Stimulated activated CD8-positive, alpha-beta memory T cell treated with anti-CD3 and anti-CD28 coated beads, Interleukin-7, amount 100 ng/mL, for 1 hour (primary cell): ENCODE data around the gene FMOD.
A peak's percentile ranks its signal among the peaks of the same experiment; 100 is the strongest.
"Not testable (repeated sequence)": the region's sequence is repeated elsewhere in the genome, so short reads cannot be mapped to it uniquely, and the experiment has no call there.

Source experiments
- DNase-seq, 2 donors: peaks; one replicate each; pipeline ENCODE4 v3.0.0-alpha.2; 2020; ENCODE audit warnings: low read depth in 2 of 2

The FMOD gene

DNA sequence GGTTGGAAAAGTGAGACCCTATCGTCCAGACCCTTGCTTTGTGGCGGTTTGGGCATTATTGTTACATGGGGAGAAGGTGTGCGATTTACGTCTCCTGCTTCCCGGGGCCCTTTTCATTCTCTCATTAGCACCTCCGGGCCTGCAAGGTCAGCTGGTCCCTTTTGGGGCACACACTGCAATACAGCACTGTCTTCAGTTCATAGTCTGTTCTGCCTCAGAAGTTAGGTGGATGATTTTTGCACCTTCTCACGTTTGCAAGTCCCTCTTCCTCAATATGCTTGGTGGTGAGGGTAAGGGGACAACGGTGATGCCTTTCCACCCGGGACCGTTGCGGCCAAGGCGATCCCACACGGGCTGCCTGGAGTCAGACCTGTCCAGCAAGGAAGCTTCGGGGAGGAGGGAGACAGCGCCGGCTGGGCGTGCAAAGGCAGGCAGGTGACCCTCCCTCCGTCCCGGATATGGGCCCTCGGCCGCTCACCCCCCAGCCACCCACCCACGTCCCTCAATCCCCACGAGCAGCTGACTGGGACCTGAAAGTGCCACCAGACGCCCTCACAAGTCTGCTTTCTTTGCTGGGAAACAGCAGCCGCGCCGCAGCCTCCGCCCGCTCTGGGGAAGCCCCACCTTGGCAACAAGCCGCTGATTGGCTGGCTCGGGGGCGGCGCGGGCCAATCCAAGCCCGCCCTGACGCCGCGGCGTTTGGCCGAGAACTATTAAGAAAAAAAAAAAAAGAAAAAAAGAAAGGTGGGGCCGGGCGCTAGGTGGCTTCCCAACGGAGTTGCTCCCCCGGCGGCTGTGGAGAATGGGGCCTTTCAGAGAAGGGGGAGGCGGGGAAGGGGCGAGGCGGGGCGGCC, 23.9 kb downstream of the FMOD start:
- peak; percentile 85 to 89 for DNase-seq

DNA sequence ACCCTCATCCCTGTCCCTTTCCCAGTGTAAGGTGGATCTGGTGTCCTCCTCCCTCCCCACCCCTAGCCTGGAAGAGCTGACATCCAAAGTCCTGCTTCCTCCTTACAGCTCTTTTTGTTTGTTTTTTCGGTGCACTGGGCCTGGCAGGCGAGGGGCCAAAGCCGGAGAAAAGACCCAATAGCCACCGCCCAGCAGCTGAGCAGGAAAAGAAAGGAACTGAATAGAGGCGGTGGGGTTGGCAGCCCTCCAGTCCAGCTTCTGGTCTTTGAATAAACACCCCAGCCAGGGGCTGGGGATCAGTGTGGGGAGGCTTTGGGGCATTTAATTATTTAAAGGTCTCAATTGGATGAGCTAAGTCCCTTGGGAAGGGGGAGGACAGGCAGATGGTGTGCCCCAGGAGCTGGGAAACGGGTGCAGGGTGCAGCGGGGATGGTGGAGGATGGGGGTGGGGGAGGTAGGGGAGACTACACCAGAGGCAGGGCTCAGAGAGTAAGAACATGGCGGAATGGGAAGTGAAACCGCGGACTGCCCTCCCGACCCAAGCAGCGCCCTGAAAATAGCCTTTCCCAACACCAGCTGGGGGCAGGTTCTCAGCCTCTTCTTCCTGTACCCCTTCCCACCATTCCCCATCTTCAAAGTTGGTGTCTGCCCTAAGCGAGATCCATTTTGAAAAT, 25.4 kb downstream of the FMOD start:
- no peak for DNase-seq

DNA sequence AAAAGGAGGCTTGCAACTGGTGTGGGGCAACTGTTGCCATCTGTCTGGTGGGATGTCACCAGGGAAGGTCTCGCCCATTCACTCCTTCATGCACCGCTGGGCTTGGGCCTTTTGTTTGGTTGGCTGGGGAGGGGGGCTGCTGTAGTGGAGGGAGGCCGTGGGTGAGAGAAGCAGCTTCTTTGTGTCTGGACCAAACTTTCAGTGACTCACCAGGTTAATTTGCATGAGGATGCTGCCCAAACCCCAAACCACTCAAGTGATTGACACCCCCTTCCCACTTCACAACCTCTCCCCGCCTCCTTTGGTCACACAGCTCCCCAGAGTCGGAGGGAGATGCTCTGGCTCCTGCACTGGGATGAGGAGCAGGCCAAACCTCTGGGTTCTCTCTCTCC, 25.9 kb downstream of the FMOD start:
- no peak for DNase-seq

DNA sequence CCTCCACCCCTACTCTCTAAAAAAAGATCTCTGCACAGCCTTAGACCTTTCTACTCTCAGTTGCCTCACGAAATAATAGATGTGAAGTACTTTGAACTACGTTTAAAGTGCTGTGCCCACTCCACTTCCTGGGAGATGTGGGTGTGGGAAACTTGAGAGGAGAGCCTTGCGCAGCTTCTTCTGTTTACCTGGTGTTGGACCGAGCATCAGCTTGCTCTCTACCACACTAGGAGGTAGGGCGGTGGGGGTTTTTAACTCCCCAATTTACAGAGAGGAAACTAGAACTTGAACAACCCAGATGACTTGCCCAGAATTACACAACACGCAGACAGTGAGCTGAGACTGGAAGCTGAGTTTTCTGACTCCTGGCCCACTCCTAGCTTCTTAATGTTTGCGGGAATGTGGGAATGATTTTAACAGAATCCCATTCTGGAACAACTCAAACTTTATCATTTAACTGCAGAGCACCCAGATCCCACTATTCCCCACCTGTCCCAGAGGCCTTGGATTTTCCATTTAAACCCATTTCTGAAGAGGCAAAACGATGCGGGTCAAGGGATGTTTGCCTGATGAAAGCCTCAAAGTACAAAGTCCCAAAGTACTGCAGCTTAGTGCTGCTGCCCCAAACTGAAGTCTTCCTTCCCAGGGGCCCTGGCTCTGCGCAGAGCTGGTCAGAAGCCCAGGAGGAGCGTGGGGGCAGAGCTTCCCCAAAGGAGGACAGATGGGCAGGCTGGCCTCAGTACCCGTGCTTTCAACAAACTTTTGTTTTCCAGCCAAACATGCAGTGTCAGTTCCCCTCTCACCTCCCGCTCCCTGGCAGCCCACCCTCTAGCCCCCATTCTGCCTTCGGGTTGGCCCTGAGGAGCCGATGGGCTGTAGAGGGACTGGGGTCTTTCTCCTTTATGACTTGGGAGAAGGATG, 26.6 kb downstream of the FMOD start:
- DNase-seq = no peak

DNA sequence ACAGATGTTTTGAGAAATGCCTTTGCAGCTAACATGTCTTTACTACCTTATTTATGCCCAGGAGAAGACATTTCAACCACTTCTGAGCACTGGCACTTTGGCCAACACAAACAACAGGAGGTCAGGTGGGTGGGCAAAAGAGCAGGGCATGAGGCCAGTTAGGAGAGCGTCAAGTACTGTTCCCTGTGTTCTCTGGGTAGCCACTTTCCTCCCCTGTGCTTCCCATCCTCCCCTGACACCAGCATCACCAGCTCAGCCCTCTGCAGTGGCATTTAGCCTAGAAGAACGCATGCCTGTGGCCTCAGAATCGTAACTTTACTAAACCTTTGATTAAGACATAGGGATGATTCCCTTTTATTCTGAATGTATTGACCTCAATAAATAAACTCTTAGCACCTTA, 27.3 kb downstream of the FMOD start:
- no peak for DNase-seq

DNA sequence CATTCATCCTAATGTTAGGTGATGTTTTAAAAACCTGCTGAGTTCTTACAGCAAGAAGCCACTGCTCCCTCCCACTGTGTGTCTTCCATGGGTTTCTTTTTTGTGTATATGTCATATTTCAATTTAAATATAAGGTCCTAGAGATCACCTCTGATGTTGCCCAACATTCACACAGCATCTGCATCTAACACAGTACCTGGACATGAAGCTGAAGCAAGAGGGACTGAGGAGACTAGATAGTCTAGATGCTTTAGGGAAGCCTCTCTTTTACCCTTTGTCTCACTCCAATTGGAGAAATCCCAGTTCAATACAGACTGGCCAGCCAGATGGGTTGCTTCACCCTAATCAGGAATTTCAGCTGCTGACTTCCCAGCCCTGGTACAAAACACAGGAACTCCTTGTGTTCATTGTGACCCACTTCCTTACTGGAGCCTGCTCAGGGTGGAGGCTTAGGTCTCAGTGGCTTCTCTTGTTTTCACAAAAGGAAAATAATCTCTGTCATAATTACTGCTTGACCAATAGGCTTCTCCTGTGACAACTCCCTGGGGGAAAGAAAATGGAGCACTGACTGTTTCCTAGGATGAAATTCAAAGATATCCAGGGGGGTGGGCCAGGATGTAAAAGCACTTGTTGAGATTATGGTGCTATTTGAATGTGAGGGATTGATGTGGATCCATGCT, 28.3 kb downstream of the FMOD start:
- no peak for DNase-seq

DNA sequence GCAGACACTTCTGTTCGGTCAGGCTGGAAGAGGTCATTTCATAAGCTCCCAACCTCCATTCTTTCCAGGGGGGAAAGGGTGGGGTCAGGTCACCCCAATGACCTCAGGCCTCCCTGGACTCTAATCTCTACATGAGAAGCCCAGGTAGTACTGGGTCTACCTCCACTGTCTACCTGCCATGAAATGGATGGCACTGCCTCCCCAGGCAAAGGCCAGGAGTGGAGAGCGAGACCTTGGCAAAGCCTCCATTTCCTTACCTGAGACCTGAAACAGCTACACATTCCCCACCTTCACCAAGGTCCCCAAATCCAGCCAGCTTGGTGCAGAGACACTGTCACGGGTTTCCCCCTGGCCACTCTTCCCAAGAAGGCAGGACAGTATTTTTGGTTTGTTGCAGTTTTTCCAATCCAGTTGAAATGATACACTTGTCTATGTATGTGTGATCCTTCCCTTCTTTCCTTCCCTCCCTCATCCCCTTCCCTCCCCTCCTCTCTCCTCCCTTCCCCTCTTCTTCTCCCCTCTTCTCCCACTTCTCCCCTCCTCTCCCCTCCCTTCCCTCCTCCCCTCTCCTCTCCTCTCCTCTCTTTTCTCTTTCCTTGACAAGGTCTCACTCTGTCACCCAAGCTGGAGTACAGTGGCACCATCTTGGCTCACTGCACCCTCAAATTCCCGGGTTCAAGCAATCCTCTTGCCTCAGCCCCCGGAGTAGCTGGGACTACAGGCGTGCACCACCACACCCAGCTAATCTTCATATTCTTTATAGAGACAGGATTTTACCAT, 29.5 kb downstream of the FMOD start:
- no peak for DNase-seq

DNA sequence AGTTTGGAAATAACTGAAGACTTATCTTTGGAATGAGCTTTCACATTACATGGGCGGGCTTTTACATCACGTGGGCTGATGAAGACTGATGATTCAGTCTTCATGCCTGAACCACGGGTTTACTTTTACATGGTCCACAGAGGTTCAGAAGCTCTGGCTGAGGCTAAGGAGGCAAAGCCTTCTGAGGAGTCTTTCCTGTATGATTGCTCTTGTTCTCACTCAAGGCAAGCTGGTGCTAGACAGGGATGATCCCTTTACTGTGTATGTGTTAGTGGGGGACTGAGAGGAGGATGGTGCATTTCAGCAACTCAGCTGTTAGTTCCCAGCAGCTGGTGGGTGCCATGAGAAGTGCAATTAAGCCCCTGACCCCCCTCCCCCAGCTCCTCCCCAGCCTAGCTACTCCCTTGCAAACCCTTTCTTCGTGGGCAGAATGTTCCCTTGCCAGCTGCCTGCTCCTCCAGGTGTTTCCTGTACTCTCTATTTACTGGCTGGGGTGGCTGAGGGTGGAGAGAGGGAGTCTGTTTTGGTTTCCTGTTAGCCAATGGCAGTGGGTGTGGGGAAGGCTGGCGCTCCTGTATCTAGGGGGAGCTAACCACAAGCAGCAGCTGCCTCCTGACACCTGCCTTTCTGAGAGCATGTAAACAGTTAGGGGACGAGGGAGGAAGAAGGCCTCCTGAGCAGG, 30.2 kb downstream of the FMOD start:
- DNase-seq = no peak

DNA sequence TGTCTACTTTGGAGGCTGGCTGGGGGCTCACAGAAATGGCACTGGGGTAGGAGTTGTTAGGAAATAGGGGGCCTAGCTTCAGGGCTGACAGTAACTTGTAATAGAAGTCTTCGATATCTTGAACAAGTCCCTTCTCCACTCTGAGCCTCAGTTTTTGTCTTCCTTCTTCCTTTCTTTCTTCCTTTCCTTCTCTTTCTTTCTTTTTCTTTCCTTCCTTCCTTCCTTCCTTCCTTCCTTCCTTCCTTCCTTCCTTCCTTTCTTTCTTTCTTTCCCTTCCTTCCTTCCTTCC, 32.7 kb downstream of the FMOD start:
- DNase-seq = no peak

DNA sequence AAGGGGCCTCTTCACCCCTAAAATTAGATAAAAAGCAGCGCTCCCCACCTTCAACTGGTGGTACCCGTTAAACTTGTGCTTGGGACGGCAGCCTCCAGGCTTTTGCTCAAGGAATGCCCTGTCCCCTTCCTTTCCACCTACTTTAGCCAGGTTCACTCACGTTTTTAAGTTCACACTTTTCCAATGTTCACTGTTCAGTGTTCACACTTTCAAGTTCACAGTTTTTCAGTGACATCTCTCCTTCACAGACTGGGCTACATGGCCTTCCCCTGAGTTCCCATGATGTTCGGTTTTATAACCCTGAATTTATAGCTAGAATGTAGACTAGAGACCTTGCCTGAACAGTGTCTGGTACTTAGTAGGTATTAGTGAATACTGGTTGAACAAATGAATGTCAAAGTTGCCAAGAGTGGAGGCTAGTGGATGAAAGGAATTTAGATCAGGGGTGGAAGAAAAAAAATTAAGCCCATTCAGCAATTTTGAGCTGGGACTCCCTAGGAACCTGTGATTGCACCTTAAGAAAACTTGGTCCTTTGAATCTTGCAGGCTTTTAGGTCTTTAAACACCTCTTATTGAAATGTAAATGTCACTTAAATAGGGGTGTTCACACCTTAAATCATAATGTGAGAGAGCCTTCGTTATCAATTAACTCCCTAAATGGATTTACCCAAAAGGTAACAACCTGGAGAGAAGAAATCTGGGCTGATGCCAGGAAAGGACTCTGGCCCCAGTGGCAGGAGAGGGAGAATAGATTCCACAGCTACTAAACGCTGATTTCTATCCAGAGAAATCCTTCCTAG, 33.3 kb downstream of the FMOD start:
- no peak for DNase-seq

DNA sequence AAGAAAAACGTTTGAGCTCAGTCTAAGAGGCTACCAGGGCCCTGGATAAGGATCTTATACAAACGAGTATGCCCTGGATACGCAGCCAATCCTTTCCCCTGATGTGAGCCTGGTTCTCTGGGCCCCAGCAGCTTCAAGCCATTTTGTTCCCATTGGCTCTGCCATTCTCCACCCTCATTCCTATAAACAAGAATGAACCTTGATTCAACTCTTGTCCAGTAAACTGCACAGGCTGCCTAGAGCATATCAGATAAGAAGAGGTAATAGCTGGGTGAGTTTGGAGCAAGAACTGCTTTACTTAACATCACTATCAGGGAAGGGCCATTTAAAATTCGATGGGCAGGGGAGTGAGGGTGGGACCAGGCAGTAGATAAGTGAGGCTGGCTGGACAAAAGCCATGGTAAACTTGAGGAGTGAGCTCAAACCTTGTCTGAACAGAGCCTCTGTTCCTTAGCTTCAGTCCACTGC, 34.3 kb downstream of the FMOD start:
- no peak for DNase-seq

DNA sequence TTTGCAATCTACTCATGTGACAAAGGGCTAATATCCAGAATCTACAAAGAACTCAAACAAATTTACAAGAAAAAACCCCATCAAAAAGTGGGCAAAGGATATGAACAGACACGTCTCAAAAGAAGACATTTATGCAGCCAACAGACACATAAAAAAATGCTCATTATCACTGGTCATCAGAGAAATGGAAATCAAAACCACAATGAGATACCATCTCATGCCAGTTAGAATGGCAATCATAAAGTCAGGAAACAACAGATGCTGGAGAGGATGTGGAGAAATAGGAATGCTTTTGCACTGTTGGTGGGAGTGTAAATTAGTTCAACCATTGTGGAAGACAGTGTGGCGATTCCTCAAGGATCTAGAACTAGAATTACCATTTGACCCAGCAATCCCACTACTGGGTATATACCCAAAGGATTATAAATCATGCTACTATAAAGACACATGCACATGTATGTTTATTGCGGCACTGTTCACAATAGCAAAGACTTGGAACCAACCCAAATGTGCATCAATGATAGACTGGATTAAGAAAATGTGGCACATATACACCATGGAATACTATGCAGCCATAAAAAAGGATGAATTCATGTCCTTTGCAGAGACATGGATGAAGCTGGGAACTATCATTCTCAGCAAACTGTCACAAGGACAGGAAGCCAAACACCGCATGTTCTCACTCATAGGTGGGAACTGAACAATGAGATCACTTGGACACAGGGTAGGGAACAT, 36.7 kb downstream of the FMOD start:
- not testable (repeated sequence) for DNase-seq

DNA sequence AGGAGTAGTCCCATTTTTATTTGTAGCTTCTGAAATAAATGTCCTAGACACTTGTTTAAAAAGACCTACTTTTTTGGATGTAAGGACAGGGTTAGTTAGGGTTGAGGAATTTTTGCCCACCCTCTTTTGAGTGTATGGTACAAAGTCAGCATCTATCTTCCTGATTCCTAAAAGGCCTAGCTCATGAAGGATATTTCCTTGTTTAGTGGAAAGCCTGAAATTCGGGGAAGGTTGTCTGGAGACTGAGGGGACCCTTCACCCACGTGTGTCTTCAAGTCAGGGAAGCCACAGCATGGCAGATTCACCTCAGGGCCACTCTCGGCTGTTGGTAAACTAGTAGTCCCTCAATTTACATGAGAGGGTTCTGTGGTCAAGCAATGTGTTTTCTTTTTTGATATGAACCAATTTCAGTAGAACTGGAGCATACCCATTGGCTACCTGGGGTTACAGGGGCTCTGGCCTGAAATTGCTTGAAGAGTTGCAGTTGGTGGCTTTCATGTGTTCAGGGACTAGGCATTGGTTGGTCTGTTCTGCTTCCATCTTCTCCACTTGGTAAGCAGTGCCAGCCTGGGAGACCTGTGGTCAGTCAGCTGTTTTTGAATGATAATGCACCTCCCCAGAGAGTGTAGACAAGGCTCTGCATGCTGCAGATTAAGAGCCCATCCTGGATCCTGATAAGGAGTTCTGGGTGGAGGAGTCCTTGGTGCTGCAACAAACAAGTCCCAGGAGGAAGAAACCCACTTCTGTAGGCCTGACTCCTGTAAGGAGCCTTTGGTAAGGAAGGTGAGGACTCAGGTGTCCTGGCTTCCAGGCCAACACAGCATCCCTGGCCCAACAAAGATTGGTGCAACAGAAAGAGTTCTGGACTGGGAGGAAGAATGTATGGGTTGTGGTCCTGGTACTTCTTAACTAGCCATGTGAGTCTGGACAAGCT, 39.3 kb downstream of the FMOD start:
- DNase-seq = no peak

DNA sequence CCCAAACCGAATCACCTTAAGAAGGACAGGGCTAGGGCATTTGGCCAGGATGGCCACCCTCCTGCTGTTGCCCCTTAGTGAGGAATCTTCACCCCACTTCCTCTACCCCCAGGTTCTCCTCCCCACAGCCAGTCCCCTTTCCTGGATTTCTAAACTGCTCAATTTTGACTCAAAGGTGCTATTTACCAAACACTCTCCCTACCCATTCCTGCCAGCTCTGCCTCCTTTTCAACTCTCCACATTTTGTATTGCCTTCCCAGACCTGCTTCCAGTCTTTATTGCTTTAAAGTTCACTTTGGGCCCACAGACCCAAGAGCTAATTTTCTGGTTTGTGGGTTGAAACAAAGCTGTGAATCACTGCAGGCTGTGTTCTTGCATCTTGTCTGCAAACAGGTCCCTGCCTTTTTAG, 42.0 kb downstream of the FMOD start:
- no peak for DNase-seq

DNA sequence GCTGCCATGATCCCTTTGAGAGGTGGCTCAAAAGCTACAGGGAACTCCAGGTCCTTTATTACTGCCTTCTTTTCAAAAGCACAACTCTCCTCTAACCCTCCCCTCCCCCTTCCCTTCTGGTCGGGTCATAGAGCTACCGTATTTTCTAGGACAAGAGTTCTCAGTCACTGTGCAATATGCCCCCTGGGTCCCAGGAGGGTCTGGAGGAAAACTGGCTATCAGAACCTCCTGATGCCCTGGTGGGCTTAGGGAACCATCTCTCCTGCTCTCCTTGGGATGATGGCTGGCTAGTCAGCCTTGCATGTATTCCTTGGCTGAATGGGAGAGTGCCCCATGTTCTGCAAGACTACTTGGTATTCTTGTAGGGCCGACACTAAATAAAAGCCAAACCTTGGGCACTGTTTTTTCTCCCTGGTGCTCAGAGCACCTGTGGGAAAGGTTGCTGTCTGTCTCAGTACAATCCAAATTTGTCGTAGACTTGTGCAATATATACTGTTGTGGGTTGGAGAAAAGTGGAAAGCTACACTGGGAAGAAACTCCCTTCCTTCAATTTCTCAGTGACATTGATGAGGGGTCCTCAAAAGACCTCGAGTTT, 42.5 kb downstream of the FMOD start:
- DNase-seq = no peak

DNA sequence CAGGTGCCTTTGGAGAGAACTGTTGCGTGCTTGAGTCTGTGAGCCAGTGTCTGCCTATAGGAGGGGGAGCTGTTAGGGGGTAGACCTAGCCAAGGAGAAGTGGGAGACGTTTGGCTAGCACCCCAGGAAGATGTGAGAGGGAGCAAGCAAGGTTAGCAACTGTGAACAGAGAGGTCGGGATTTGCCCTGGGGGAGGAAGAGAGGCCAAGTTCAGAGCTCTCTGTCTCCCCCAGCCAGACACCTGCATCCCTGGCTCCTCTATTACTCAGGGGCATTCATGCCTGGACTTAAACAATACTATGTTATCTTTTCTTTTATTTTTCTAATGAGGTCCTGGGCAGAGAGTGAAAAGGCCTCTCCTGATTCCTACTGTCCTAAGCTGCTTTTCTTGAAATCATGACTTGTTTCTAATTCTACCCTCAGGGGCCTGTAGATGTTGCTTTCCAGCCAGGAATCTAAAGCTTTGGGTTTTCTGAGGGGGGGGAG, 43.2 kb downstream of the FMOD start:
- no peak for DNase-seq

DNA sequence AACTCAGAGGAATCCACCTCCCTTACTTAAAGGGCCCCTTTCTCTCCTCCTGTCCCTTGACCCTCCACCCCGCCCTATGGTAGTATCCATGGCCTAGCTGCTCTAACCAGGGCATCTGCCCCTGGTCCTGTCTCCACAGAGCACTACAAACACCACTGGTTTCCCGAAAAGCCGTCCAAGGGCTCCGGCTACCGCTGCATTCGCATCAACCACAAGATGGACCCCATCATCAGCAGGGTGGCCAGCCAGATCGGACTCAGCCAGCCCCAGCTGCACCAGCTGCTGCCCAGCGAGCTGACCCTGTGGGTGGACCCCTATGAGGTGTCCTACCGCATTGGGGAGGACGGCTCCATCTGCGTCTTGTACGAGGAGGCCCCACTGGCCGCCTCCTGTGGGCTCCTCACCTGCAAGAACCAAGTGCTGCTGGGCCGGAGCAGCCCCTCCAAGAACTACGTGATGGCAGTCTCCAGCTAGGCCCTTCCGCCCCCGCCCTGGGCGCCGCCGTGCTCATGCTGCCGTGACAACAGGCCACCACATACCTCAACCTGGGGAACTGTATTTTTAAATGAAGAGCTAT, 43.9 kb downstream of the FMOD start:
- no peak for DNase-seq
